K562 (cell line): ENCODE data around the gene DAO. TPM values are rescaled to one million over a fixed set of nuclear protein-coding genes. Genes with fewer than 3 reads are reported as not detected.

ENCODE experiments used
- HNRNPK ChIP-seq: fragments of 200-400 bp; formaldehyde crosslinking; IDR thresholded peaks from one replicate; pipeline ENCODE4 v1.6.1; 2018; ENCODE audit warnings: mild to moderate bottlenecking, low read depth, low read length; ENCODE audit not compliant: poor library complexity, severe bottlenecking
- MBD1 ChIP-seq: fragments of 250-450 bp; sonication (Bioruptor Pico); IDR thresholded peaks from 2 replicates; pipeline ENCODE4 v1.8.0; 2022; ENCODE audit warnings: inconsistent platforms
- MYBL2 ChIP-seq, 2 experiments: fragments of 450-650 bp in 1 of 2; sonication (generic) in 1 of 2; formaldehyde crosslinking in 1 of 2; IDR thresholded peaks; 2 replicates each; pipeline versions ENCODE4 v1.6.1 to v1.8.1; 2017 to 2022; ENCODE audit warnings: borderline replicate concordance in 1 of 2, inconsistent platforms in 1 of 2, low read depth in 1 of 2, mild to moderate bottlenecking in 1 of 2, missing genetic modification reagents in 1 of 2, moderate library complexity in 1 of 2
- SIRT6 ChIP-seq: IDR thresholded peaks from one replicate; pipeline ENCODE4 v1.6.1; 2012; ENCODE audit warnings: low read depth, mild to moderate bottlenecking, control low read depth, inconsistent platforms, low read length, moderate library complexity
- TAF15 ChIP-seq: fragments of 200-400 bp; formaldehyde crosslinking; IDR thresholded peaks from 2 replicates; pipeline ENCODE4 v1.6.1; 2017; ENCODE audit warnings: mild to moderate bottlenecking, low read depth, low read length, moderate library complexity
- ZBTB11 ChIP-seq, 3 experiments: fragments of 200-800 bp in 1 of 3; fragments of 250-450 bp in 1 of 3; fragments of 450-650 bp in 1 of 3; sonication (Bioruptor Pico) in 1 of 3; sonication (Bioruptor generic) in 1 of 3; formaldehyde crosslinking in 1 of 3; IDR thresholded peaks; 2 replicates each; pipeline versions ENCODE4 v1.6.1 to v1.8.0; 2016 to 2022; ENCODE audit warnings: mild to moderate bottlenecking in 2 of 3, missing genetic modification characterization in 2 of 3, missing compliant biosample characterization in 1 of 3, moderate library complexity in 1 of 3
- ZNF583 ChIP-seq: fragments of 250-450 bp; sonication (Bioruptor Pico); IDR thresholded peaks from 2 replicates; pipeline ENCODE4 v1.4.0; 2020
- ZNF592 ChIP-seq: fragments of 450-650 bp; IDR thresholded peaks from 2 replicates; pipeline ENCODE4 v1.6.1; 2017; ENCODE audit warnings: antibody characterized with exemption, mild to moderate bottlenecking
- ZNF655 ChIP-seq: fragments of 250-450 bp; sonication (Bioruptor Pico); IDR thresholded peaks from 2 replicates; pipeline ENCODE4 v1.5.0; 2021
- polyA plus RNA-seq, 8 experiments: library from polyadenylated mRNA; depleted of rRNA in 4 of 8; stranded (reverse) in 5 of 8; unstranded in 3 of 8; fragments of >200 nt; fragmentation: Nextera tagmentation in 2 of 8; fragmentation: Illumina TruSeq in 1 of 8; extraction: Ambion mirVana in 2 of 8; extraction: Trizol in 1 of 8; gene quantifications; 2 replicates each; pipeline versions ENCODE4 v1.2.1 to v1.2.3, GENCODE V29; 2011 to 2014; ENCODE audit warnings: inconsistent platforms in 1 of 8, missing spikeins in 1 of 8
- total RNA-seq, 7 experiments: library from RNA; depleted of rRNA in 6 of 7; stranded (reverse); fragments of >200 nt in 6 of 7; fragmentation: Illumina TruSeq in 2 of 7; extraction: Trizol in 2 of 7; gene quantifications; 2 replicates each; pipeline versions ENCODE4 v1.2.1 to v1.2.3, GENCODE V29; 2011 to 2021; ENCODE audit warnings: low replicate concordance in 1 of 7

Gene DAO
- total and polyA plus RNA-seq, 9 of the 15 experiments (the other 6 are each of a cell fraction or from before 2014, with no cell fraction given): not detected

- no peak for TF ChIP-seq ZNF655
- 0 out of 2 replicates have a peak, but pooled peaks have one; percentile 25 for TF ChIP-seq ZNF592
- no peak for TF ChIP-seq ZBTB11 (CRISPR knock-in tag; IDR thresholded peaks at IDR 0.05)
- TF ChIP-seq MYBL2 (IDR thresholded peaks at IDR 0.05; ENCODE audit: low read depth): no peak
- no peak for TF ChIP-seq MYBL2 (CRISPR knock-in tag; IDR thresholded peaks at IDR 0.05; ENCODE audit: borderline replicate concordance)
- TF ChIP-seq SIRT6: no peak
- TF ChIP-seq ZNF583 (CRISPR knock-in tag): no peak
- TF ChIP-seq HNRNPK: no peak
- no peak for TF ChIP-seq TAF15
- TF ChIP-seq MBD1 (CRISPR knock-in tag): no peak
Observed at GRCh38 chr12:108853981-108854446, 25.9 kb upstream of the DAO start (continued).
